Measurements from ENCODE around the gene KIF1A.

DNA sequence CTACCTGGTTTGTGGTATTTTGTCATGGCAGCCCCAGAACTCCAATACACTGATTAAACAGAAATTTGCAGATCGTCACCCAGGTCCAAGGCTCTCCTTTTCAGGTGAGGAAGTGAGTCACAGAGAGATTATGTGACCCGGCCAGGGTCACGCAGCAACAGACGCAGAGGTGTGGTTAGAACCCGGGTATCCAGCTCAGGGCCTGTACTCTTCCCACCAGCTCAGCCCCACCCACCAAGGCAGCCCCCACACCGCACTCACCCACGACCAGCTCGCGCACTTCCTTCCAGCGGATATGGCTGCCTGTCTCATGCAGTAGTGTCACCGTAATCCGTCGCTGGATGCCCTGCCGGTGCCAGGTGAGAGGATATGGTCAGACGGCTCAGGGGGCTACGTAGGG, 80.2 kb downstream of the KIF1A start:
- TF ChIP-seq CTCF (IDR thresholded peaks at IDR 0.05; ENCODE audit: low read length) (no peak), EZH2 (optimal IDR thresholded peaks at IDR 0.05; ENCODE audit: low read depth, low read length) (no peak), EZH2phosphoT487 (IDR thresholded peaks at IDR 0.05; ENCODE audit: low read length) (no peak)

Data from MM.1S (cell line).